Heart right ventricle (tissue), 16 donors: Measurements from ENCODE around the gene GLIPR1L2. TPM values are rescaled to one million over a fixed set of nuclear protein-coding genes. Genes with fewer than 3 reads are reported as not detected.
"Not testable (repeated sequence)": the region's sequence is repeated elsewhere in the genome, so short reads cannot be mapped to it uniquely, and the experiment has no call there.

Experiments
- ATAC-seq, 8 donors: fragments of 200-7000 bp; cut with Tn5 transposase; one replicate each; pipeline ENCODE4 v1.9.1; 2020; ENCODE audit warnings: mild to moderate bottlenecking in 8 of 8, moderate library complexity in 8 of 8, moderate number of reproducible peaks in 1 of 8
- DNase-seq, 2 donors: peaks; one replicate each; pipeline ENCODE4 v3.0.0-alpha.2; 2020
- H3K27ac ChIP-seq, 10 donors: fragments of 200-600 bp; sonication (generic) in 2 of 10; one replicate each; pipeline versions ENCODE4 v1.5.0 to v1.8.0; 2020 to 2022; ENCODE audit warnings: mild to moderate bottlenecking in 3 of 10
- H3K27me3 ChIP-seq, 7 donors: fragments of 200-600 bp; one replicate each; pipeline ENCODE4 v1.8.0; 2021 to 2022; ENCODE audit warnings: mild to moderate bottlenecking in 2 of 7
- H3K36me3 ChIP-seq, 9 donors: fragments of 200-600 bp; sonication (generic) in 1 of 9; one replicate each; pipeline versions ENCODE4 v1.5.0 to v1.8.0; 2020 to 2022; ENCODE audit warnings: mild to moderate bottlenecking in 2 of 9
- H3K4me1 ChIP-seq, 9 donors: fragments of 200-600 bp; sonication (generic) in 1 of 9; one replicate each; pipeline versions ENCODE4 v1.5.0 to v1.8.0; 2020 to 2022; ENCODE audit warnings: mild to moderate bottlenecking in 4 of 9
- H3K4me3 ChIP-seq, 10 donors: fragments of 200-600 bp; sonication (generic) in 2 of 10; one replicate each; pipeline versions ENCODE4 v1.5.0 to v1.8.0; 2020 to 2022; ENCODE audit warnings: mild to moderate bottlenecking in 7 of 10, moderate library complexity in 2 of 10
- H3K9me3 ChIP-seq, 11 donors: fragments of 200-600 bp in 10 of 11; sonication (generic) in 2 of 11; one replicate each; pipeline versions ENCODE4 v1.5.0 to v1.8.0; 2013 to 2022; ENCODE audit warnings: mild to moderate bottlenecking in 2 of 11, control low read depth in 1 of 11, moderate library complexity in 1 of 11
- WGBS, 2 donors: extraction: QIAGEN DNeasy Blood & Tissue Kit; methylation state at CpG; one replicate each; pipeline ENCODE4 v1.1.7; 2013; ENCODE audit warnings: inconsistent platforms in 1 of 2; 5-methylcytosine and 5-hydroxymethylcytosine counted together
- intact Hi-C, 10 donors: fragments of 100-400 bp; cut with DNase I; formaldehyde crosslinking; loops; one replicate each; pipeline versions ENCODE4 v1.11.1 to v1.14.2; 2022
- polyA plus RNA-seq, 2 donors: library from polyadenylated mRNA; stranded (reverse); fragments of 200-250 nt; gene quantifications; one replicate each; pipeline ENCODE4 v1.2.3, GENCODE V29; 2013
- total RNA-seq, 10 donors: library from RNA; stranded (reverse); fragmentation: NEBNext Ultra II Directional in 3 of 10; extraction: Animal tissue kit (Norgen Biotek cat#: 25700) in 3 of 10; gene quantifications; one replicate each; pipeline versions ENCODE4 v1.2.1 to v1.2.4, GENCODE V29; 2021 to 2023
- TF ChIP-seq, protein P1 (sequence below), 9 donors: fragments of 200-600 bp; sonication (generic) in 2 of 9; IDR thresholded peaks; one replicate each; pipeline versions ENCODE4 v1.5.0 to v1.8.0; 2021 to 2022; ENCODE audit warnings: antibody characterized with exemption in 9 of 9, mild to moderate bottlenecking in 5 of 9, moderate library complexity in 1 of 9
- donor health status: Arrhythmogenic right ventricular cardiomyopathy.
- donor health status: ischemic (EF 13 %, LVEDD 7.1; RV severe dilation, severe dysfunction).
- donor health status: healthy with polysubstance abuse.
- donor health status: DM: no; HTN: yes; CAD: no.
- donor health status: DM: no; HTN: no; CAD: no.
- donor health status: ischemic (EF 25% LVEDD 6.9; RV normal size, moderate dysfunction).
- donor health status: ischemic (EF 25% LVEDD 5.7; RV mildly dilated, moderate dysfunction).
- donor health status: healthy.
- donor health status: DM: yes; HTN: yes; CAD: no.
- donor health status: Ischemic cardiomyopathy.
- donor health status: ischemic (EF 35%, LVEDD 5.7; RV mildly dilated, moderate dysfunction).
- donor health status: nonischemic (EF 11% LVEDD 7.7; RV severe dilation, severe dysfunction).
- donor health status: DM: yes; HTN: yes; CAD: no.
- donor health status: PGD.
- donor health status: ischemic (EF 29% LVEDD 5.4; RV normal size, mild dysfunction).
- donor health status: nonischemic (EF 23%, LVEDD 6.1; RV moderate dilation, normal function).

Gene GLIPR1L2
- total and polyA plus RNA-seq, 12 donors = 0.66 to 2.9 (median 1.3) TPM

DNA sequence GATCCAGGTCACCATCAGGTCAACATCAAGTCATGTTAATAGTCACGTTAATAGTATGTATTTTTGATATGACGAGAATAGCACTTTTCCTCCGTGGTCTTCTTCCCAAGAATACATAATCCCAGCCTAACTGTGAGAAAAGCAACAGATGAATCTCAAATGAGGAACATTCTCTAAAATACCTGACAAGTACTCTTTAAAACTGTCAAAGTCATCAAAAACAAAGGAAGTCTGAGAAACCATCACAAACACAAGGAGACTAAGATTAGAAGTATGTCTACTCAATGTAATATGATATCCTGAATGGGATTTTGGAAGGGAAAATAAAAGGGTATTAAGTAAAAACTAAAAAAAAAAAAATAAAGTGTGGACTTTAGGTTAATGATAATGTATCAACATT, 52.8 kb downstream of the GLIPR1L2 start:
- Histone ChIP-seq H3K9me3 (peaks cover 0 to 9% (median 0%) of the 10 kb centered on the region in 11 donors), H3K36me3 (no peaks in the 10 kb centered on the region), H3K4me3 (no peak overlapping the region), H3K27ac (no peak overlapping the region), H3K27me3 (peaks cover 0 to 3% (median 0%) of the 10 kb centered on the region in 7 donors), H3K4me1 (peaks cover 0 to 7% (median 0%) of the 10 kb centered on the region in 9 donors)
- 58% methylated on average over 3 of the region's 3 CpGs for WGBS, 2 donors
- TF ChIP-seq, protein P1, sequence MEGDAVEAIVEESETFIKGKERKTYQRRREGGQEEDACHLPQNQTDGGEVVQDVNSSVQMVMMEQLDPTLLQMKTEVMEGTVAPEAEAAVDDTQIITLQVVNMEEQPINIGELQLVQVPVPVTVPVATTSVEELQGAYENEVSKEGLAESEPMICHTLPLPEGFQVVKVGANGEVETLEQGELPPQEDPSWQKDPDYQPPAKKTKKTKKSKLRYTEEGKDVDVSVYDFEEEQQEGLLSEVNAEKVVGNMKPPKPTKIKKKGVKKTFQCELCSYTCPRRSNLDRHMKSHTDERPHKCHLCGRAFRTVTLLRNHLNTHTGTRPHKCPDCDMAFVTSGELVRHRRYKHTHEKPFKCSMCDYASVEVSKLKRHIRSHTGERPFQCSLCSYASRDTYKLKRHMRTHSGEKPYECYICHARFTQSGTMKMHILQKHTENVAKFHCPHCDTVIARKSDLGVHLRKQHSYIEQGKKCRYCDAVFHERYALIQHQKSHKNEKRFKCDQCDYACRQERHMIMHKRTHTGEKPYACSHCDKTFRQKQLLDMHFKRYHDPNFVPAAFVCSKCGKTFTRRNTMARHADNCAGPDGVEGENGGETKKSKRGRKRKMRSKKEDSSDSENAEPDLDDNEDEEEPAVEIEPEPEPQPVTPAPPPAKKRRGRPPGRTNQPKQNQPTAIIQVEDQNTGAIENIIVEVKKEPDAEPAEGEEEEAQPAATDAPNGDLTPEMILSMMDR (IDR thresholded peaks at IDR 0.05) = no peak
- intact Hi-C loops = no loop called here
- no peak for ATAC-seq
- no peak for DNase-seq

DNA sequence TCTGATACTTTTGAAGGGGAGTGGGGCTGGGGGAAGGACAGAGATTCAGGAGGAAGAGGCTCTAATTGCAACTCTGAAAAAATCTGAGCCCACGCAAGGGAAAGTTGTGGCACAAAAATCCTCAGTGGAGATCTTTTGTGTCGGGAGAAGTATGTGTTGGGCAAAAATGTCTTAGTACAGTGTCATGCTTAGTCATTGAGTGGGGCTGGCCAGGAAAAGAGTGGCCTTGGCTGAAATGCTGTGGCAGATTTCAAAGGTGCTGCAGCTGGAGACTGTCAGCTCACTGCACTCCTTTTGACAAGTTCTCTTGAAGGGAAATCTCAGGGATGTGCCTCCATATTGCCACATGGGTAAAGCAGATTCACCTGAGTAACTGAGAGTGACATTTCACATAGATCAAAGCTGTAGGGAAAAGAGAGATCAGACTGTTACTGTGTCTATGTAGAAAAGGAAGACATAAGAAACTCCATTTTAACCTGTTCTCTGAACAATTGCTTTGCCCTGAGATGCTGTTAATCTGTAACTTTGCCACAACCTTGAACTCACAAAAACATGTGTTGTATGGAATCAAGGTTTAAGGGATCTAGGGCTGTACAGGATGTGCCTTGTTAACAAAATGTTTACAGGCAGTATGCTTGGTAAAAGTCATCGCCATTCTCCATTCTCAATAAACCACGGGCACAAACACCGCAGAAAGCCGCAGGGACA, 53.7 kb downstream of the GLIPR1L2 start:
- TF ChIP-seq, protein P1 (IDR thresholded peaks at IDR 0.05) = no peak
- Histone ChIP-seq H3K4me1 (peaks cover 0 to 7% (median 0%) of the 10 kb centered on the region in 9 donors), H3K27ac (no peak overlapping the region), H3K27me3 (peaks cover 0 to 3% (median 0%) of the 10 kb centered on the region in 7 donors), H3K4me3 (no peak overlapping the region), H3K36me3 (no peaks in the 10 kb centered on the region), H3K9me3 (peaks cover 0 to 9% (median 0%) of the 10 kb centered on the region in 11 donors)
- intact Hi-C loops = no loop called here
- DNase-seq (no peak), ATAC-seq (peak in 5 of 8 donors; percentile 51 to 87 (median 62))
- WGBS, 2 donors = 78 to 81% methylated on average over 6 of the region's 6 CpGs

DNA sequence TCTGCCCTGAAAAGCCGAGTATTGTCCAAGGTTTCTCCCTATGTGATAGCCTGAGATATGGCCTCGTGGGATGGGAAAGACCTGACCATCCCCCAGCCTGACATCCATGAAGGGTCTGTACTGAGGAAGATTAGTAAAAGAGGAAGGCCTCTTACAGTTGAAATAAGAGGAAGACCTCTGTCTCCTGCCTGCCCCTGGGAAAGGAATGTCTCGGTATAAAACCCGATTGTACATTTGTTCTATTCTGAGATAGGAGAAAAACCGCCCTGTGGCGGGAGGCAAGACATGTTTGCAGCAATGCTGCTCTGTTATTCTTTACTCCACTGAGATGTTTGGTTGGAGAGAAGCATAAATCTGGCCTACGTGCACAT, 54.2 kb downstream of the GLIPR1L2 start:
- H3K27me3 ChIP-seq, H3K4me1 ChIP-seq, H3K4me3 ChIP-seq, DNase-seq, H3K27ac ChIP-seq, H3K36me3 ChIP-seq, H3K9me3 ChIP-seq, intact Hi-C loops, ATAC-seq: not testable (repeated sequence)
- WGBS, 2 donors = 62 to 76% methylated on average over 7 of the region's 7 CpGs

DNA sequence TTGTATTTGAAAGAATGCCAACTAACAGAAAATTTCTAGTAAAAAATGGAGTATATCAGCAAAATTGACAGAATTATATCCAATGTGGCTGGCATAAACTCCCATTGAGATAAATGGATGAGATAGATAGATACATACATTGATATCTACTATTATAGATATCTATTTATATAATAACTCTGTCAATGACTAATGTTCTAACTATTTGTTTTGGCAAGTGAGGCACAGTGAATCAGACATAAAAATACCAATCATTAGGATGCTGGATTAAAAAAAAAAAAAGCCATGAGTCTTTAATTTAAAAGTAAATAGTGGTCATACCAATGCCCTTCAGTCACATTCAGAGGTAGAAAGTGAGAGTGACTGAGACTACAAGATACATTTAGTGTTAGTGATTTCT, 56.0 kb downstream of the GLIPR1L2 start:
- Histone ChIP-seq H3K9me3 (peaks cover 0 to 2% (median 0%) of the 10 kb centered on the region in 11 donors), H3K4me3 (no peak overlapping the region), H3K27me3 (no peaks in the 10 kb centered on the region), H3K4me1 (peaks cover 0 to 7% (median 0%) of the 10 kb centered on the region in 9 donors), H3K36me3 (no peaks in the 10 kb centered on the region), H3K27ac (no peak overlapping the region)
- ATAC-seq (no peak), DNase-seq (no peak)
- TF ChIP-seq, protein P1 (IDR thresholded peaks at IDR 0.05) = no peak
- intact Hi-C loops = no loop called here
